GM18517 (cell line): Measurements from ENCODE around the gene P2RX3.

Source experiments
- ATAC-seq: cut with Tn5 transposase; IDR thresholded peaks from one replicate; pipeline ENCODE4 v1.9.1; 2021; ENCODE audit warnings: mild to moderate bottlenecking, moderate library complexity; ENCODE audit not compliant: unreplicated experiment

The P2RX3 gene

DNA sequence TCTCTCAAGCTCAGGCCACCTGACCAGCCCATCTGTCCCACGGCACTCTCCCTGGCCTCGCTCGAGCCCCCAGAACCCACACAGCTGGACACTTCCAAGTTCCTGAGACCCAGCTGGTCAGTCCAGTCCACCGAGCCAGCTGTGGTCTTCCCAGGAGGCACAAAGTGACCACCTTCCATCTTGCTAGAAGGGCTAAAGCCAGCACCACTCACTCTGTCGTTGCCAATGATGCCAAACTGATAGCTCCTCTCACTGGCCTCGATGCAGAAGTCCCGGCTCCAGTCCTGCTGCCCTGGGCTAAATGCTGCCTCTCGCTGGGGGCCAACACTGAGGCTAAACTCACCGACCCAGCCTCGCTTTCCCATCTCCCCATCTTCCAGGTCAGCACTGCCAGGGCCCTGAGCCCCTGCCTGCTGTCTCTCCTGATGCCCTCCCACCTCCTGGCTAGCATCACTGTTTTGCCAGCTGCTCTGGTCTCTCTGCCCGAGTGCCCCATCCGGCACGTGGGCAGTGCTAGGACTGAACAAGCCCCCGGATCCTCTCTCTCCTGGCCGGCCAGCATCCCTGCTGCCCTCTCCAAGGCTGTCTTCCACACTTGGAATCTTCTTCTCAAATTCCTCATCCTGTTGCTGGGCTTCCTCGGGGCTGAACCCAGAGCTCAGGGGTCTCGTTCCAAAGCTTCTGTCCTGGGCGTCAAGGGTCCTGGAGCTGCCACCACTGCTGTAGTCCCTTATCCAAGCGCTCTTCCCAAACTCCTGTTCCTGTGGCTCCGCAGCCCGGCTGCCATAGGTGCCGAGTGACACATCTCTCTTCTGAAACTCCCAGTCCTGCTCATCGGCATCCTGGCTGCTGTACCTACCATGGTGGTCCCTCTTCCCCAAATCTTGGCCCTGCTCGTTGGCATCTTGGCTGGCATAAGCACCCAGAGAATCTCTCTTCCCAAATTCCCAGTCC, 28.8 kb upstream of the P2RX3 start:
- ATAC-seq: no peak

DNA sequence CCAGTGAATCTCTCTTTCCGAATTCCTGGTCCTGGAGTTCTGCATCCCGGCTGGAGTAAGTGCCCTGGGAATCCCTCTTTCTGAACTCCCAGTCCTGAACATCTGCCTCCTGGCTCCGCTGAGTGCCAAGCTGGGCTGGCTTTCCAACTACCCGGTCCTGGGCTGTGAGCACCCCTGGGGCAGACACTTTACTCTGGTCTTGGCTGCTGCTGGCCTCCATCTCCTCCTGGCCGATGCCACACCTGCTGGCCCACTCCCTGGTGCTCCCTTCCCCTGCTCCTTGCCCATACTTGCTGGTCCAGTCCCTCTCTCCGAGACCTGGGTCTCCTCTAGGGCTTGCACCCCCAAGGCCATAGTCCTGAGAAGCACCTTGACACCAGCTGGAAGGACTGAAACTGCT, 28.1 kb upstream of the P2RX3 start:
- ATAC-seq: no peak

DNA sequence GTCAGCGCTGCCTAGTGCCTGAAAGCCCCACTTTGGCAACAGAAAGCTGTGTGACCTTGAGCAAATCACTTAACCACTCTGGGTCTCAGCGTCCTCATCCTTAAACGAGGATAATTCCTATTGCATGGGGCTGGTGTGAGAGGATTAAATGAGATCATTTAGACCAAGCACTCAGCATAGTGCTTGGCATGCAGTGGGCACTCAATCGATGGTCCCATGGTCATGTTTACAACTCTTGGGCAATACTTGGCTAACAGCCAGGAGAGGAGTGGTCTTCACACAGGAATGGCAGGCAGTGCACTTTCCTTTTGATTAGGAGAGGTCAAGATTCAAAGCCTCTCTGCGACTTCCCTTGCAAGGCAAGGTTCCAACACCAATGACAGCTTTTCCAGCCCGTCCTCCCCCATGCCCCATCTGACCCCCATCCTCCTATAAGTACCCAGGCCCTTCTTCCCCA, 27.5 kb upstream of the P2RX3 start:
- ATAC-seq: no peak

DNA sequence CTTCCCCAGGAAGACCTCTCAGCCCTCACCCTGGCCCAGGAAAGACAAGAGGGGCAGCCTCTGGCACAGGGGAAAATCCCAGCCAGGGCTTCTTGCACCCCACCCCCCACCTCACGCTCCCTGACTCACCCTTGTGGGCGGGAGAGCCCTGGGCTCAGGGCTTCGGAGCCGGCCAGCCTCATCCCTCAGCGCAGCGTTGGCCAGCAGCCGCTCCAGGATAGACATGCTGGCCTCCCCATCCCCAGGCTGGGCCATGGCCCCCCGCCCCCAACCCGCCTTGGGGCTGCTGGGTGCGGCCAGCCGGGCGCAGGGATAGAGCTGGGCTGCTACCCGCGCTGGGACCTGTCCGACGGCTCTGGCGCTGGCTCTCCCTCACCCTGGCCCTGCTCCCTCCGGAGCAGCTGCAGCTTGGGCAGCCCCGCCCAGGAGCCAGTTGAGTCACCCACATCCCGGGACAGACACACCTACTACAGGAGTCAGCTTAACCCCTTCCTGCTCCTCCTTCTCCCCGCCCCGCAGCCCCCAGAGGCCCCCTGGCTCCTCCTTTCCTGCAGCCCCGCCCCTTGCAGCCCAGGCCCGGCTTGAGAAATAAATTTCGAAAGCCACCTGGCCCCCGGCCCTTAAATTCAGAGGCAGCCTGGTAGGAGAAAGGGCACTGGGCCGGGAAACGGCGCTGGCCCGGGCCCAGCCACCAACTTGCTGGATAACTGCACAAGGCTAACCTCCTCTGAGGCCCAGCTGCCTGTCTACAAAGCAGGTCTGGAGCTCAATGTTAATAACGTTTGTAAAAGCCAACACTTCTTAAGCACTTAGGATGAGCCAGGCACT, 26.8 kb upstream of the P2RX3 start:
- peak; percentile 98 for ATAC-seq

DNA sequence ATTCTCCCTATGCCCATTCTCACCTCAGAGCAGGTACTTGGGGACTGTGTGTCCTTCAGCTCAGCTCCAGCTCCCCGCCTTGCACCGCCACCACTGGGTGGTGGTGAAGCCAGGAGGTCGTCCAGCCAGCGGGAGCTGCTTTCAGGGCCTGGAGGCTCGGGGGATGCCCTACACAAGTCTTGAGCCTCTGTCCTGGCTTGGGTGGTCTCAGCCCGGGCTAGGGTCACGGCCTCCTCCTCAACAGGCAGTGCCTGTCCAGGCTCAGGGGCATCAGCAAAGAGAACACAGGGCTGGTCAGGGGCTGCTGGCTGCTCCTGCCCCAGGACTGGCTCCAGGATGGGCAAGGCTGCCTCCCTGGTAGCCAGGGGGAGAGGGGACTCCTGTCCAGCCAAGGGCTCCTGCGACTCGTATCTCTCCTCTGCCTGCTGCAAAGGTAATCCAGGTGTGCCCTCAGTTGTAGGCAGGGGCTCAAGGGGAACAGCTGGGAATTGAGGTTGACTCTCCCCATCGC, 25.6 kb upstream of the P2RX3 start:
- no peak for ATAC-seq

DNA sequence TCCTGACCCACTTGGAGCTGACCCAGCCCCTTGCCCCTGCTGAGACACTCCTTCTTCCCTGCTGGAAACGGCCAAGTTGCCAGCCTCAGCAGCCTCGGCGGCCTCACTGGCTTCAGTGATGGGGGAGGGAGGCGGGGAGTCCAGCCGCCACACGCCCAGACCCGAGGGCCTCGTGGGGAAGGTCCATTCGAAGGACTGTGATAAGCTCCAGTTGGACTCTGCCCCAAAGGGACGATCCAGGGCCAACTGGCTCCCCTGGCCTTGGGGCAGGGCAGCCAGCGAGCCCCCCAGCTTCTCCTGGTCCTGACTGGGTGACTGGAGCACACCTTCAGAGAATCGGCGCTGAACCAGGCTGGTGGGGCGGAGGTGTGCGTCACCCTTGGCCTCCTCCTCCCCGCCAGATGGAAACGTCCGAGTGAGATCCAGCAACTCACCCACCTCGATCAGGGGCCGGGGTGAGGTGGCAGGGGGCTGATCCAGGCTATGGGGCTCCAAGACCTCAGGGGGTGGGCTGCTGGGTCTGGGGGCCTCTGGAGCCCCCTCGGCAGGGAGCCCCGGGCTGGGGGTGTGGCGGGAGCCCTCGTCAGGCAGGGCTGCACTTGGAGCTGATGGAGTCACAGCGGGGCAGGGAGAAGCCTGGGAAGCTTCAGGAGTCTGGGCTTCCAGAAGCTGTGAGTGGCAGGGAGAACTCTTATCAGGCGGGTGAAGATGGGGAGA, 24.9 kb upstream of the P2RX3 start:
- no peak for ATAC-seq

DNA sequence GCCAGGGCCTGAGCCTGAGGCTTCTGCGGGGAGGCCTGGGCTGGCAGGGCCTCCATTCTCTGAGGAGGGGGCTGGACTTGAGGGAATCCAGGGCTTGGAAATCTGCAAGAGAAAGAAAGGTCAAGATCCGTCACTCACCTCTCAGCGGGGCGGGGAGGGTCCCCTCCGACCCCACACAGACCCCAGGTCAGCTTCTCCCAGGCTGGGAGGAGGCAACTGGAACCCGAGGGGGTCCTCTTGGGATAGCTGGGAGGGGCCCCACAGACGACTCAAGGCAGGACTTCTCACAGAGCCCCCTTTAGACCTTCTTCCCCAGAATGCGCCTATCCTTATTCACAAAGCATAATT, 24.4 kb upstream of the P2RX3 start:
- ATAC-seq: no peak

DNA sequence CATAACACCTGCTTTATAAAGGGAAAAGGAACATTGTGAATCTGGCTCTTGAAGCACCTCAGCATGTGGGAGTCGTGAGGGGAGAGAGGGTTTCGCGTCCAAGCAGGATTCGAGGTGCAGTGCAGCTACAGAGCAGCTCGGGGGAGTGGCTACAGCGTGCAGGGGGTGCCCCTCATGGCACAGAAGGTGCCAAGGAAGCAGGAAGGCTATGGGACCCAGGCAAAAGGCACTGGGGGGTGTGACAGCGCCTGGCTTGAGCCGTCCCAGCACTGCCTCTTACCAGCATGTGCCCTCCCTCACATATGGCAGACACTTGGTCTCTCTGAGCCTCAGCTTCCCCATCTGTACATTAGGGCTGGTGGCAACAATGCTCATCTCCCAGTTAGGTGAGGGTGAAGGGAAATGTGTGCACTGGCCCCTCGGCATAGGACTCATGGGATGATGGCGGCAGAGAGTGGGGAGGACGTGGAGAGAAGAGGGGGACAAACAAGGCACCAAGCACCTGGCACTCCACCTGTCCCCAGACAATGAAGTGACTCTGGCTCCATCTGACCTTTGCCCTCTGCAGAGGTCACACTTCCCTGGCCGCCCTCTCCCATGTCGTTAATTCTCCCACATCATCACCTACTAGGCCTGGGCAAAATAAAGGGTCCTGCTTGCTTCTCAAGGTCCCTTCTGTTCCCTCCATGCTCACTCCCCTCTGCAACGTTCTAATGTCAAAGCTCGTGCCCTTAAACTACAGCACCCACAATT, 23.8 kb upstream of the P2RX3 start:
- ATAC-seq: no peak

DNA sequence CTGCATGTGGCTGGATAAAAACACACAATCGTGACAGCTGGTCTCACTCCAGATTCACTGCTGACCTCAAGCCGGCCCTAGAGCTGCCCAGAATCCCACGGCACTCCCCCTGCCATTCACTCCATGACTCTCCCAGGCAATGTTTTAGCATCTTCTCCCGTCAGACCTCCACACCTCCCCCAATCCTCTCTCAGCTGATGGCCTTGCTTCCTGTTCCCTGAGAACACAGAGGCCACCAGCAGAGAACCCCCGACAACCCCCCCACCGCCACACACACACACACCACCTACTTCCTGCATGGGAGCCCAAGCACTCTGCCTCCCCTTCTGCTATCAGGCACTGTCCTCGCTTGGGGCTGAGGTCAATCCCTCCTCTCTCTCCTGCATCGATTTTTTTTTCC, 22.7 kb upstream of the P2RX3 start:
- no peak for ATAC-seq

DNA sequence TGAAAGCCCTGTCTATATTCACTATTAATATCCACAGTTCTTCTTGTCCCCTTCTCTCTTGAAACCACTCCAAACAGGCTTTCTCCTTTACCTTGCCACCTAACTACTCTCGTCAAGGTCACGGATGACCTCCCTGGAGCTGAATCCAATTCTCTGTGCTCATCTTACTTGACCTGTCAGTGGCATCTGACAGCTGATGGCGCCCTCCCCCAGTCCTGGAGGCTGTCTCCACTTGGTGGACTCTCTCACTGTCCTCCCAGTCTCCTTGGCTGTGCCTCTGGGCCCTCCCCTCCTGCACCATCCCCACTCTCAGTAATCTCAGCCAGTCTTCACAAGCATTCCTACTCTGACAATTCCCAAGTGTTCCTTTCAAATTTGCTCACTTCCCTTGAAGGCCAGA, 22.1 kb upstream of the P2RX3 start:
- no peak for ATAC-seq

DNA sequence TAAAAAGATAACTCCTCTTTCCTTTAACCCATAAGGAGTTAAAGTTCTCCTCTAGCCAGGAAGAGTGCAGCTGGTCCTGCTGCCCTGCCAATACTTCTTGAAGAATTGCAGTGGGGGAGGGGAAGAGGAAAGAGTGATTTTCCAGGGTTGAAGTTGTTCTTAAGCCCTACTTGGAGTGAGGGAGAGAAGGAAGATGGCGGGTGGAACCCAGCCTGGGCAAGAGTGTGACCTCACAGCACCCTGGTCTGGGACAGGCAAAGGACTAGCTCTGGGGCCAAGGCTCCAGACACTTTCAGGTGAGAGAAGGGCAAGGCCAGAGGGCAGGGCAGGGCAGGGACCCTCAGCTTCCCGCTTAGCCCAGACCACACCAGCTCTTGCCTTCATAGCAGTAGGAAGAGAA, 20.0 kb upstream of the P2RX3 start:
- ATAC-seq: no peak

DNA sequence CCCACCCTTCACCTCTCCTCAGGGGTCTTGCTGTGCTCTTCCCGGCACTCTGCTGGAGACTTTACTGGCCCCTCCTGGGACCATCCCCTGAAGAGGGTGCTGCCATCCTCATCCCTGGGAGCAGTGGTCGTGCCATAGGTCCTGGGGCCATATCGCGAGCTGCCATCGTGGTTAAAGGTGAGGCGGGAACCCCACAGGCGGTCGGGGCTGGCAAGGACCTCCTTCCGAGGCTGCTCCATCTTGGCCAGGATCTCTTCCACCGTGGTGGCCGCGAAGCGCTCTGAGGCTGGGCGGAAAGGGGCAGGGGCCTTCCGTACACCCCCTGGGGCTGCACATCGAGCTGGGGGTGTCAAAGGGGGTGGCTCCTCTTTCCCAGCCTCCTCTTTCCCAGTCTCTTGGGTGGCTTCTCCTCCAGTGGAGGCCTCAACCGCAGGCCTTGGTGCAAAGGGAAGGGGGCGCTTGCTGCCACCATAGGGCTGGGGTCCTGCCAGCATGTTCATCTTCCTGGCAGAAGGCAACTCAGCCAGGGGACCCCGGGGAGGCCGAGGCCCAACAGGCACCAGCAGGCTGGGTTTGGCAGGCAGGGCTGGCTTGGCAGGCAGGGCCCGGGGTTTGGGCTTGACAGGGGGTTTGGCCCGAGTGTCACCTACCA, 18.0 kb upstream of the P2RX3 start:
- ATAC-seq: no peak

DNA sequence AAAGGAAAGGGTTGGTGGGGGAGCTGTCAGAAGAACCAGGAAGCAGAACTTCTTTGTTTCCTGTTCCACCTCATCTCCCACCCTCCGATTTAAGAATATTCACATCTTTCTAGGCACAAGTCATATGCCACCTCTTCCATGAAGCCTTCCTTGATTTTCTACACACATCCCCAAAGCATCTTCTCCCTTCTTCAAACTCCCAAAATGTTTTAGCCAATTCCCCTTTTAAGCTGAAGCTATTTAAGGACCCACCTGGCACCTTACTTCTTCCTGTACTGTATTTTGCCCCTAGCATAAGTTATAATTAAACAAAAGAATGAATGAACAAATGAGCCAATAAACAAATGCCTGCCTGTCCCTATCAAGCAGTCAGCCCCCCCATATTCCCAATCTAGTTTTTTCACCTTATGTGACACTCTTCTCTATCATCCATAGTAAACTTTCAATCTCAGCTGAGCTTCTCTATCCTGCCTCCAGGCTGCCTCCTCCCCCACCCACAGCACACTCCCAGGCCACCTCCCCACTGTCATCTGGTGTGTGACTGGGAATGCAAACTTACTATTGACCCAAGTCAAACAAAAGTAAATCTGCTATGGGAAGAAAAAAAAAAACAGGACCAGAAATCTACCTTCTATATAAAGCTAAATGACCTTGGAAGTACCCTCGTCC, 17.3 kb upstream of the P2RX3 start:
- no peak for ATAC-seq

DNA sequence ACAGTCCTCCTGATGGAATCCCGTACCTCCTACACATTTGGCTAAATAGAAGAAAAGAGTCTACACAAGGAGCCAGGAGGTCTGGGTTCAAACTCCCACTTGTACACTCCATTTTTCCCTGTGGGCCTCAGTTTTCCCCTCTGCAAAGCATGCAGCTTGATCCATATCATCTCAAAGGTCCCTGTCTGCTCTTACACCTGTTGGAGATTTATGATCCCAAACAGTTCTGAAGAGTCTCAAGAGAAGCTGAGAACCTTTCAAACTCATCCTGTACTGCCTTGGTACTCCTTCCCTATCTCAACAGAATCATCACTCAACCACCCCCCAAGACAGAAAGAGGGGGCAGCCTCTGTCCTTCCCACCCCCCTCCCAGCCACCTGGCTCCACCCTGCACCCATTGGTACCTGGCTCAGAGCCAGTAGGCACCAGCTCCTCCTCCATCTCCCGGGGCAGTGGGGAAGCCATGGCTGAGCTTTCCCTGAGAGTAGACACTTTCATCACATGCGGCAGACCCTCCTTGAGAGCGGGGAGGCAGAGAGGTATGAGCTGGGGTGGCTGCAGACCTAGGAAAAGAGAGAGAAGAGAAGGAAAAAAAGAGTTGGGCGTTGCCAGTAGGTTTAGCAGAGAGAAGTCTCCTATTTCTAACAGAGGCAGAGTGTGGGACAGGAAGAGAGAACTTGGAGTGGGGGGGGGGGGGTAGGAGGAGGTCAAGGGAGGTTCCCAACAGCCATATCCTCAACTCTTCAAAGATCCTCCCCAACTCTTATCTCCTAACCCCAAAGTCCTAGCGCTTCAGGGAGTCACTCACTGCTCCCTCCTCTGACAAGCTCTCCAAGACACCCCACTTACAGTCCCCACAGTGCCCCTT, 16.5 kb upstream of the P2RX3 start:
- ATAC-seq: no peak

DNA sequence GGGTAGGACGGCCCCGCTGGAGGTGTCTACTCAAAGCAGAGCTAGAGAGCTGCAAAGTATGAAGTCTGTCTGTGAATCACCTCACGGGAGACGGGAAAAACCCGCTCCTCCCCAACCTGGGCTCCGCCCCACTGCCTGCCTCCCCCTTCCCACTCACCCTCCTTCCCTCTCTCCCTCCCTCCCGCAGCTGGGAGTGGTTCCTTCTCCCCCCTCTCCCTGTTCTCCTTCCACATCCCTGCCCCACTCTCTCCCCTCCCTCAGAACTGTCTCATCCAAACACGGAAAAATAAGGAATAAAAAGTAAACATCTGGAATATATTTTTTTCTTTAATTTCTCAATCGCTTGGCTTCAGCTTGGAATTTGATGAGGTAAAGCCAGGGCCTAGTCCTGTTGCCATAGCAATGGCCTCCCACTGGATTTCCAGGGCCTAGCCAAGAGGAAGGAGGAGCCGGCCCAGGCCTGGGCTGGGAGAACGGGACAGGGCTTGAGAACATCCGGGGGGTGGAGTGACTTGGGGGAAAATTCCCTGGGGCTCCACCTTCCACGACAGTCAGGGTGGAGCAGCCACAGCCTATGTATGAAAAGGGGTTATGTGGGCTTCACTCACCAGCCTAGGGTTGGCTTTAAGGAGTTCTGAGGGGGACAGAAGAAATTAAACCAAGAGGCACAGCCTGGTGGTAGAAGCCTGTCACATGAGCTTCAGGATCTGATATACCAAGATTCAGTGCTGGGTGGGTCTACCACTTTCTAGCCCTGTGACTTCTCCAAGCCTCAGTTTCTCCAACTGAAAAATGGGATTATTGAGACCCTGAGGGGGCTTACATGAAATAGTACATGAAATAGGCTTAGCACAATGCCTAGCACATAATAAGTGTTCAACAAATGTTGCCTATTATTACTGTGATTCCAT, 15.6 kb upstream of the P2RX3 start:
- ATAC-seq: no peak

DNA sequence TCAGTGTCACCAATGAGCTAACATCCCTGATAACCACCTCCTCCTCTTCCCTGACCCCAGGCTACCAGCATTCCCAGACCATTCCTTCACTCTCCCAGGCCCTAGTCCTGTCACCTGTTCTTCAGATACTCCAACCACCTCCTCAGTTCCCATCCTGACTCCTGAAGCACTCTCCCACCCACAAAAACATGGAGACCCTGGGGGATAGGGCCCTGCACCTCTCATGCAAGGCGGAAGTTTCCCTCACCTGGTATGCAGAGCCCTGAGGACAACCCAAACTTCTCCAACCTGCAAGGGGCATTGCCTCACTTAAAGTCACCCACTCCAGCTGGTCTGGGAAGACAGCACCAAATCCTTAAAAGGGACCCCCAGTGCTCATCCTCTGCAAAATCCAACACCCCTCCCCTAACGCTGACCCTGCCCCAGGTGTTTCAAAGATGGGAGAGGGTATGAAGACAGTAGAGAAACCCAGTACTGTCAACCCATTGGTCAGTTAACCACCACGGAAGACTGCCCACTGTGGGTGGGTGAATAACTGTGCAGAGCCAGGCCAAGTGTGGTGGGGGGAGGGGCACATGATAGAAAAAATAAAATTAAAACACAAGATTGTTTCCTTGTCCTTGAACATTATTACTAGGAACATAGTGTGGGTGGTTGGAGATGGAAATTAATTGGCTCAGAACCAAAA, 14.8 kb upstream of the P2RX3 start:
- no peak for ATAC-seq

DNA sequence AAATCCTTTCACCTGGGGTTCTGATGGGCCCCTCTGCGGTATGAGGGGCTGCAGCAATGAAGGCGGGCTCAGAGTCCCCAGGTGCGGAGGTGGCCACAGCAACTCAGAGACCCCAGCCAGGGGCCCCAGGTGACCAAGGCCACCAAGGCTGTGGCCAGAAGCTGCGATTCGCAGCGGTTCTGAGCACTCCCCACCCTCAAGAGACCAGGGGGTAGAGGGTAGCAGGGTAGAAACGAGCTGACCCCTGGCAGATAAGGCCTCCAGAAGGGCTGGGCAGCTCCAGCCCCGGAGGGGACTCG, 14.3 kb upstream of the P2RX3 start:
- no peak for ATAC-seq
